Activated CD8-positive, alpha-beta memory T cell treated with anti-CD3 and anti-CD28 coated beads for 48 hours (primary cell): ENCODE data around the gene SHC3.

ENCODE experiments used
- DNase-seq, 3 experiments: peaks; one replicate each; pipeline ENCODE4 v3.0.0-alpha.2; 2020; ENCODE audit warnings: low read depth in 2 of 3, low spot score in 2 of 3

The SHC3 gene

GRCh38 chr9:89054865-89055495, 123.6 kb downstream of the SHC3 start:
- DNase-seq: no peak

GRCh38 chr9:89053301-89053700, 125.3 kb downstream of the SHC3 start:
- DNase-seq: no peak

- DNase-seq: no peak
Observed at GRCh38 chr9:89052470-89053097, 126.0 kb downstream of the SHC3 start.

- DNase-seq: no peak
Observed at GRCh38 chr9:89051421-89052025, 127.1 kb downstream of the SHC3 start.

- DNase-seq: no peak
Observed at GRCh38 chr9:89049646-89050045, 129.0 kb downstream of the SHC3 start.

- no peak for DNase-seq
Observed at GRCh38 chr9:89048616-89049015, 130.0 kb downstream of the SHC3 start.

- DNase-seq: no peak
Observed at GRCh38 chr9:89047667-89048066, 131.0 kb downstream of the SHC3 start.

- DNase-seq: no peak
Observed at GRCh38 chr9:89046832-89047231, 131.8 kb downstream of the SHC3 start.

GRCh38 chr9:89044881-89045280, 133.7 kb downstream of the SHC3 start:
- DNase-seq: no peak

- no peak for DNase-seq
Observed at GRCh38 chr9:89044104-89044503, 134.5 kb downstream of the SHC3 start.

GRCh38 chr9:89042984-89043383, 135.6 kb downstream of the SHC3 start:
- DNase-seq: no peak

- DNase-seq: no peak
Observed at GRCh38 chr9:89039664-89040063, 139.0 kb downstream of the SHC3 start.

- no peak for DNase-seq
Observed at GRCh38 chr9:89039104-89039465, 139.5 kb downstream of the SHC3 start.

- no peak for DNase-seq
Observed at GRCh38 chr9:89038382-89039103, 140.1 kb downstream of the SHC3 start.

GRCh38 chr9:89037891-89038290, 140.7 kb downstream of the SHC3 start:
- DNase-seq: no peak

- no peak for DNase-seq
Observed at GRCh38 chr9:89037346-89037745, 141.3 kb downstream of the SHC3 start.

GRCh38 chr9:89036891-89037290, 141.7 kb downstream of the SHC3 start:
- no peak for DNase-seq

- DNase-seq: no peak
Observed at GRCh38 chr9:89036383-89036782, 142.2 kb downstream of the SHC3 start.

- DNase-seq: no peak
Observed at GRCh38 chr9:89032661-89033060, 146.0 kb downstream of the SHC3 start.

GRCh38 chr9:89032173-89032572, 146.4 kb downstream of the SHC3 start:
- DNase-seq: no peak

- no peak for DNase-seq
Observed at GRCh38 chr9:89029788-89030187, 148.8 kb downstream of the SHC3 start.

GRCh38 chr9:89026876-89027275, 151.7 kb downstream of the SHC3 start:
- DNase-seq: no peak
